Measurements from ENCODE around the gene TNFRSF1A.

DNA sequence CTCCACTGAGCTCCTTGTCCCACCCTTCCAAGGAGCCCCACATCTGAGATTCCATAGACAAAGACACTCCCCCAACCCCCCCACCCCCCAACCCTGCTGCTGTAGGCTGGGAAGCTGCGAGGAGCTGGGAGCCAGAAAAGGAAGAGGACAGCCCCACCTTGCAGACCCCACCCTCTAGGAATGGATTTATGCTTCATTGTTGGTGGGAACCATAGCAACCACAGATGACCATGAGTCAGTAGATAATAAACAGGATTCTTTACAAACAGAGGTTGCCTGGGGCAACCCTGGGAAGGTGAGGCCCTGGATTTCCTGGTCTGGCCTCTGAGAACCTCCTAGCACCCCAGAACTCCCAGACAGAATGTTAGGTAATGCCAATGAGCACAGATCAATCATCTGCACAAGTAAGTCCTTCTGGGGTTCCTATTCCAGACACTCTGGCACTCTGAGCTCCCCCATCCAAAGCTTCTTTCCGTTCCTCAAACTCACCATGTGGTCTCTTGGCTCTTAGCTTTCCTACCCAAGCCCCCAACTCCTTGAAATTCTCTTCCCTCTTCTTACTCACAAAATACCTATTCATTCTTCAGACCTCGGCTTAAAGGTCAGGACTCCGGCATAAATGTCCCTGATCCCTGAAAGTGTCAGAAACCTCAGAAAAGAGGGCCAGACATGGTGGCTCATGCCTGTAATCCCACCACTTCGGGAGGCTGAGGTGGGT is 46.6 kb downstream of the TNFRSF1A start:
- TF ChIP-seq, protein P1, sequence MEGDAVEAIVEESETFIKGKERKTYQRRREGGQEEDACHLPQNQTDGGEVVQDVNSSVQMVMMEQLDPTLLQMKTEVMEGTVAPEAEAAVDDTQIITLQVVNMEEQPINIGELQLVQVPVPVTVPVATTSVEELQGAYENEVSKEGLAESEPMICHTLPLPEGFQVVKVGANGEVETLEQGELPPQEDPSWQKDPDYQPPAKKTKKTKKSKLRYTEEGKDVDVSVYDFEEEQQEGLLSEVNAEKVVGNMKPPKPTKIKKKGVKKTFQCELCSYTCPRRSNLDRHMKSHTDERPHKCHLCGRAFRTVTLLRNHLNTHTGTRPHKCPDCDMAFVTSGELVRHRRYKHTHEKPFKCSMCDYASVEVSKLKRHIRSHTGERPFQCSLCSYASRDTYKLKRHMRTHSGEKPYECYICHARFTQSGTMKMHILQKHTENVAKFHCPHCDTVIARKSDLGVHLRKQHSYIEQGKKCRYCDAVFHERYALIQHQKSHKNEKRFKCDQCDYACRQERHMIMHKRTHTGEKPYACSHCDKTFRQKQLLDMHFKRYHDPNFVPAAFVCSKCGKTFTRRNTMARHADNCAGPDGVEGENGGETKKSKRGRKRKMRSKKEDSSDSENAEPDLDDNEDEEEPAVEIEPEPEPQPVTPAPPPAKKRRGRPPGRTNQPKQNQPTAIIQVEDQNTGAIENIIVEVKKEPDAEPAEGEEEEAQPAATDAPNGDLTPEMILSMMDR (IDR thresholded peaks at IDR 0.05): no peak
- no peak for TF ChIP-seq POLR2A (IDR thresholded peaks at IDR 0.05)
